Keratinocyte (primary cell): ENCODE measurements around the gene CORO1C. TPM values are rescaled to one million over a fixed set of nuclear protein-coding genes. Genes with fewer than 3 reads are reported as not detected.

Experiments used
- DNase-seq: peaks from one replicate; pipeline ENCODE4 v3.0.0-alpha.2; 2011; ENCODE audit warnings: low read depth, missing footprints, low spot score
- FAIRE-seq: peaks from 2 replicates; lab custom pipeline; 2011; peaks lifted over from hg19 to GRCh38; lab: Jason Lieb, UNC
- H2AFZ ChIP-seq: 2 replicates; pipeline ENCODE4 v1.6.0; 2012; ENCODE audit warnings: low read length, control low read depth, inconsistent platforms; ENCODE audit not compliant: control insufficient read depth
- H3K27ac ChIP-seq: 2 replicates; pipeline ENCODE4 v1.5.1; 2011; ENCODE audit warnings: low read length; ENCODE audit not compliant: control insufficient read depth, insufficient read depth
- H3K27me3 ChIP-seq: 3 replicates; pipeline ENCODE4 v1.6.0; 2011; ENCODE audit warnings: low read length; ENCODE audit not compliant: control insufficient read depth, insufficient read depth; ENCODE audit errors: extremely low read depth
- H3K36me3 ChIP-seq, 2 experiments: 2 replicates in 1 of 2; 3 replicates in 1 of 2; pipeline ENCODE4 v1.5.1; 2011; ENCODE audit warnings: low read length in 2 of 2, mild to moderate bottlenecking in 1 of 2; ENCODE audit not compliant: control insufficient read depth in 2 of 2, insufficient read depth in 2 of 2; ENCODE audit errors: extremely low read depth in 1 of 2
- H3K4me1 ChIP-seq: 3 replicates; pipeline ENCODE4 v1.5.1; 2011; ENCODE audit warnings: low read length; ENCODE audit not compliant: control insufficient read depth, insufficient read depth; ENCODE audit errors: extremely low read depth
- H3K4me2 ChIP-seq: 3 replicates; pipeline ENCODE4 v1.6.0; 2011; ENCODE audit warnings: low read depth, low read length; ENCODE audit not compliant: control insufficient read depth, insufficient read depth; ENCODE audit errors: extremely low read depth
- H3K4me3 ChIP-seq, 3 experiments: fragments of 200-600 bp in 1 of 3; sonication (generic) in 1 of 3; 2 replicates in 2 of 3; 3 replicates in 1 of 3; pipeline ENCODE4 v1.5.1; 2011 to 2016; ENCODE audit warnings: low read length in 3 of 3, mild to moderate bottlenecking in 3 of 3, control low read depth in 2 of 3, inconsistent platforms in 1 of 3, low read depth in 1 of 3, mixed read lengths in 1 of 3, mixed run types in 1 of 3, moderate library complexity in 1 of 3; ENCODE audit not compliant: control insufficient read depth in 2 of 3, insufficient read depth in 2 of 3; ENCODE audit errors: extremely low read depth in 1 of 3
- H3K79me2 ChIP-seq: 2 replicates; pipeline ENCODE4 v1.6.0; 2012; ENCODE audit warnings: low read length; ENCODE audit not compliant: control insufficient read depth, insufficient read depth
- H3K9ac ChIP-seq: 3 replicates; pipeline ENCODE4 v1.6.0; 2011; ENCODE audit warnings: low read length; ENCODE audit not compliant: control insufficient read depth, insufficient read depth; ENCODE audit errors: extremely low read depth
- H3K9me1 ChIP-seq: 3 replicates; pipeline ENCODE4 v1.6.0; 2011; ENCODE audit warnings: low read length; ENCODE audit not compliant: control insufficient read depth, insufficient read depth; ENCODE audit errors: extremely low read depth
- H3K9me3 ChIP-seq: 2 replicates; pipeline ENCODE4 v1.5.1; 2012; ENCODE audit warnings: low read depth, low read length; ENCODE audit not compliant: control insufficient read depth
- H4K20me1 ChIP-seq: 3 replicates; pipeline ENCODE4 v1.6.0; 2011; ENCODE audit warnings: low read length; ENCODE audit not compliant: control insufficient read depth, insufficient read depth; ENCODE audit errors: extremely low read depth
- CTCF ChIP-seq, 3 experiments: IDR thresholded peaks in 1 of 3; conservative IDR thresholded peaks in 1 of 3; optimal IDR thresholded peaks in 1 of 3; 2 replicates in 2 of 3; 3 replicates in 1 of 3; pipeline versions ENCODE3 to v1.5.1; 2011; ENCODE audit warnings: low read length in 3 of 3, mild to moderate bottlenecking in 3 of 3, moderate library complexity in 2 of 3, control low read depth in 1 of 3, inconsistent platforms in 1 of 3; ENCODE audit not compliant: insufficient read depth in 2 of 3; ENCODE audit errors: extremely low read depth in 1 of 3
- EZH2 ChIP-seq: IDR thresholded peaks from one replicate; pipeline ENCODE4 v1.6.1; 2012; ENCODE audit warnings: inconsistent platforms, mild to moderate bottlenecking, low read length, moderate library complexity
- dilution Hi-C: fragments of 300-500 bp; cut with MboI; formaldehyde crosslinking; loops from one replicate; pipeline ENCODE4 v1.7.0; 2020; ENCODE audit warnings: low sequenced_read_pairs; ENCODE audit not compliant: extremely low pct_ligation_motif_present
- polyA plus RNA-seq, 5 experiments: library from polyadenylated mRNA; depleted of rRNA in 3 of 5; stranded (reverse) in 3 of 5; stranded (forward) in 1 of 5; unstranded in 1 of 5; fragments of >200 nt; gene quantifications; 1 replicate in 1 of 5; 2 replicates in 3 of 5; 3 replicates in 1 of 5; pipeline versions ENCODE4 v1.2.1 to v1.2.3, GENCODE V29; 2011 to 2012; ENCODE audit warnings: missing spikeins in 2 of 5, low read depth in 1 of 5, low replicate concordance in 1 of 5

CORO1C gene
- polyA plus RNA-seq, 1 donor (not counting 4 experiments of a cell fraction or from before 2014, with no cell fraction given), result 283 TPM

- dilution Hi-C loops, result no loop called here
- DNase-seq, result no peak
- no peaks in the 10 kb centered on the region for H3K79me2 ChIP-seq
- no peaks in the 10 kb centered on the region for H3K27me3 ChIP-seq
- no peak overlapping the region for H3K9ac ChIP-seq
- TF ChIP-seq EZH2 (no peak), CTCF (optimal IDR thresholded peaks at IDR 0.05 in 1 of 3, IDR thresholded peaks at IDR 0.05 in 1 of 3, conservative IDR thresholded peaks at IDR 0.05 in 1 of 3; ENCODE audit: extremely low read depth in 1 of 3, insufficient read depth in 2 of 3, low read length in 3 of 3) (no peak)
- no peak overlapping the region for H2AFZ ChIP-seq
- no peaks in the 10 kb centered on the region for H3K4me1 ChIP-seq
- H3K27ac ChIP-seq, result no peak overlapping the region
- no peak overlapping the region for H3K4me3 ChIP-seq
- H3K36me3 ChIP-seq, result no peaks in the 10 kb centered on the region
- H3K9me3 ChIP-seq, result no peaks in the 10 kb centered on the region
- FAIRE-seq, result no peak
- H3K4me2 ChIP-seq, result no peak overlapping the region
- H3K9me1 ChIP-seq, result no peaks in the 10 kb centered on the region
- H4K20me1 ChIP-seq, result no peaks in the 10 kb centered on the region
Measured at GRCh38 chr12:108764540-108765288, 33.4 kb upstream of the CORO1C start.

- Histone ChIP-seq H2AFZ (no peak overlapping the region), H4K20me1 (no peaks in the 10 kb centered on the region), H3K4me3 (no peak overlapping the region), H3K4me1 (peaks cover 6% of the 10 kb centered on the region), H3K27me3 (no peaks in the 10 kb centered on the region), H3K9me1 (no peaks in the 10 kb centered on the region), H3K9me3 (no peaks in the 10 kb centered on the region), H3K27ac (no peak overlapping the region), H3K79me2 (no peaks in the 10 kb centered on the region), H3K36me3 (no peaks in the 10 kb centered on the region), H3K4me2 (no peak overlapping the region), H3K9ac (no peak overlapping the region)
- FAIRE-seq (no peak), DNase-seq (no peak)
- TF ChIP-seq EZH2 (no peak), CTCF (optimal IDR thresholded peaks at IDR 0.05 in 1 of 3, IDR thresholded peaks at IDR 0.05 in 1 of 3, conservative IDR thresholded peaks at IDR 0.05 in 1 of 3; ENCODE audit: extremely low read depth in 1 of 3, insufficient read depth in 2 of 3, low read length in 3 of 3) (no peak)
- dilution Hi-C loops, result no loop called here
Measured at GRCh38 chr12:108761226-108761625, 29.9 kb upstream of the CORO1C start.
